GM06990 (cell line): Measurements from ENCODE around the gene JPH2.

ENCODE experiments used
- DNase-seq: peaks from one replicate; pipeline ENCODE4 v3.0.0-alpha.2; 2011; ENCODE audit not compliant: insufficient read length; ENCODE audit errors: extremely low read depth
- H3K27me3 ChIP-seq: replicated peaks from 2 replicates; pipeline ENCODE4 v1.6.0; 2011; ENCODE audit warnings: low read length; ENCODE audit not compliant: control insufficient read depth, insufficient read depth
- H3K36me3 ChIP-seq: 2 replicates; pipeline ENCODE4 v1.5.1; 2011; ENCODE audit warnings: low read length; ENCODE audit not compliant: control insufficient read depth, insufficient read depth
- H3K4me3 ChIP-seq: replicated peaks from 2 replicates; pipeline ENCODE4 v1.5.1; 2011; ENCODE audit warnings: low read depth, mild to moderate bottlenecking, control low read depth, low read length
- TF ChIP-seq, protein P1 (sequence below): IDR thresholded peaks from 2 replicates; pipeline ENCODE4 v1.5.1; 2011; ENCODE audit warnings: low read length, control low read depth, mild to moderate bottlenecking, inconsistent platforms; ENCODE audit not compliant: insufficient read depth, poor library complexity, severe bottlenecking

Gene JPH2

DNA sequence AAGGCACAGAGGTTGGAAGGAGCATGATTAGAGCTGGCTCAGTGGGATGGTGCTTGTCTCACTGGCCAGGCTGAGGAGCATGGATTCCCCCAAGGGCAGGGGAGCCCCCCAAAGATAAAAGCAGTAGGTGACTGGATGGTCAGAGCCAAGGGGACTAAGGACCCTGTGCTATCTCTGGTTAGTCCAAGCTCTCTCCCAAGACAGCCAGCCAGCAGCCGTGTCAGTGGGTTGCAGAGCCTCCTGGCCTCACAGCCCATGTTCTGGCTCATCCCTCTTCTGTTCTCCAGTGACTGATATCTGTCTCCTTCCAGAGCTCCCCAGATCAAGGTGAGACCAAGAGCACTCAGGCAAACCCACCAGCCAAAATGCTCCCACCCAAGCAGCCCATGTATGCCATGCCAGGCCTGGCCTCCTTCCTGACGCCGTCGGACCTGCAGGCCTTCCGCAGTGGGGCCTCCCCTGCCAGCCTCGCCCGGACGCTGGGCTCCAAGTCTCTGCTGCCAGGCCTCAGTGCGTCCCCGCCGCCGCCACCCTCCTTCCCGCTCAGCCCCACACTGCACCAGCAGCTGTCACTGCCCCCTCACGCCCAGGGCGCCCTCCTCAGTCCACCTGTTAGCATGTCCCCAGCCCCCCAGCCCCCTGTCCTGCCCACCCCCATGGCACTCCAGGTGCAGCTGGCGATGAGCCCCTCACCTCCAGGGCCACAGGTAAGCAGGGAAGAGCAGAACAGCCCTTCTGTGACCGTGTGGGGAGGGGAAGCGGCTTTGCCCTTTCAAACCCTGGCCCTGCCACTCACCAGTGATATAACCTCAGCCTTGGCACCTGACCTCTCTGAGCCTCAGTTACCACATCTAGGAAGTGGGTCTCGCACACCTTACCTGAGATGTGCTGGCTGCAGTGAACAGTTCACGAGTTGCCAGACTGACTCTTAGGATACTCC is 121.3 kb downstream of the JPH2 start:
- no peak for DNase-seq
- no peaks in the 10 kb centered on the region; the same call in 1 of the 2 replicates for H3K36me3 ChIP-seq
- TF ChIP-seq, protein P1, sequence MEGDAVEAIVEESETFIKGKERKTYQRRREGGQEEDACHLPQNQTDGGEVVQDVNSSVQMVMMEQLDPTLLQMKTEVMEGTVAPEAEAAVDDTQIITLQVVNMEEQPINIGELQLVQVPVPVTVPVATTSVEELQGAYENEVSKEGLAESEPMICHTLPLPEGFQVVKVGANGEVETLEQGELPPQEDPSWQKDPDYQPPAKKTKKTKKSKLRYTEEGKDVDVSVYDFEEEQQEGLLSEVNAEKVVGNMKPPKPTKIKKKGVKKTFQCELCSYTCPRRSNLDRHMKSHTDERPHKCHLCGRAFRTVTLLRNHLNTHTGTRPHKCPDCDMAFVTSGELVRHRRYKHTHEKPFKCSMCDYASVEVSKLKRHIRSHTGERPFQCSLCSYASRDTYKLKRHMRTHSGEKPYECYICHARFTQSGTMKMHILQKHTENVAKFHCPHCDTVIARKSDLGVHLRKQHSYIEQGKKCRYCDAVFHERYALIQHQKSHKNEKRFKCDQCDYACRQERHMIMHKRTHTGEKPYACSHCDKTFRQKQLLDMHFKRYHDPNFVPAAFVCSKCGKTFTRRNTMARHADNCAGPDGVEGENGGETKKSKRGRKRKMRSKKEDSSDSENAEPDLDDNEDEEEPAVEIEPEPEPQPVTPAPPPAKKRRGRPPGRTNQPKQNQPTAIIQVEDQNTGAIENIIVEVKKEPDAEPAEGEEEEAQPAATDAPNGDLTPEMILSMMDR: no peak

DNA sequence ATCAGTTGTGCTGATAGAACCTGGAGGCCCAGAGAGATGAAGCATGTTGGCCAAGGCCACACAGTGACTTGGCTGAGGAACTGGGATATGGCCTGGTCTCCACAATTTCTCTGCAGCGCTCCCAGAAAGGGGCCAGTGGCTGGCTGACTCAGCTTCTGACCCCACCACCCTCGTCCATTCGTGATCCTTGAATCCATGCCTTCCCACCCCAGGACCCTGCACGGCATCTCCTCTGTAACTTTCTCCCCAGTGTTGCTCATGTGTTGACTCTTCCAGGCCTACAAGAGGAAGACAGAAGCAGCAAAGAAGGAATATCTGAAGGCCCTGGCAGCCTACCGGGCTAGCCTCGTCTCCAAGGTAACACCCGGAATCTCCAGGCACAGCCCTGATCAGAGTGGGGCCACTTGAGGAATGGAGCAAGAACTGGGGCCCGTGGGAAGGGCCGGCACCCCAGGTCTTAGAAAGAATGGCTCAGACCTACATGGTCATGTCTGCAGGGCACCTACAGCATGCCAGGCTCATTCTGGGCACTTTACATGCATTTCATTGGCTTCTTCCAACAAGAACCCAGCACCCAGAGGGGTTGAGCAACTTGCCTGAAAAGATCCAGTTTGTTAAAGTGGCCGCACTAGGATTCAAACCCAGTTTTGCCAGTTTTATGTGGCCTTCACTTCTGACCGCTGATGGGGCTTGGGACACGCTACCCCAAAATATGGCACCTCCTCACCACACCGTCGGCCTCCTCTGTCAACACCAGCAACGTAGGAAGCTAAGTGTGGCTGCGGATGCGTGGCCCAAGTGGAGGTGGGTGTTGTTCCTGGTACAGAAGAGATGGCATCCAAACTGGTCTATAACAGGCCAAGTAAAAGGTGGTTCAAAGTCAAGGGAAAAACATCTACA is 122.2 kb downstream of the JPH2 start:
- Histone ChIP-seq H3K4me3 (no peak overlapping the region), H3K27me3 (no peaks in the 10 kb centered on the region), H3K36me3 (no peaks in the 10 kb centered on the region; the same call in 1 of the 2 replicates)
- DNase-seq: no peak
- TF ChIP-seq, protein P1: no peak

More for the DNA sequence above, 121.3 kb downstream of the JPH2 start:
- Histone ChIP-seq H3K4me3 (no peak overlapping the region), H3K27me3 (no peaks in the 10 kb centered on the region)
